ENCODE data around the gene FAAP20.

- TF ChIP-seq TAF1 (IDR thresholded peaks at IDR 0.05; ENCODE audit: low read depth, low read length) (no peak), POLR2A (IDR thresholded peaks at IDR 0.05; ENCODE audit: low read depth, low read length) (no peak), POLR2AphosphoS5 (IDR thresholded peaks at IDR 0.05; ENCODE audit: low read depth, low read length) (no peak), PAX5 (IDR thresholded peaks at IDR 0.05; ENCODE audit: insufficient read depth, low read length, severe bottlenecking) (no peak)
Observed at GRCh38 chr1:2188336-2188735, 6.2 kb downstream of the FAAP20 start.

Measured in GM12891 (cell line).